Glutamatergic neuron (in vitro differentiated cells): ENCODE measurements around the gene CACNA1D. TPM values are rescaled to one million over a fixed set of nuclear protein-coding genes. Genes with fewer than 3 reads are reported as not detected.
A peak's percentile ranks its signal among the peaks of the same experiment; 100 is the strongest.

Source experiments
- DNase-seq: peaks from one replicate; pipeline ENCODE4 v3.0.0; 2022
- H3K27ac Mint-ChIP-seq: one replicate; pipeline ENCODE4 v1.8.0; 2020; ENCODE audit warnings: mild to moderate bottlenecking, mixed read lengths, inconsistent platforms; ENCODE audit not compliant: unreplicated experiment
- H3K27me3 Mint-ChIP-seq: one replicate; pipeline ENCODE4 v1.8.0; 2020; ENCODE audit warnings: mild to moderate bottlenecking, moderate library complexity, mixed read lengths, inconsistent platforms; ENCODE audit not compliant: unreplicated experiment
- H3K36me3 Mint-ChIP-seq: one replicate; pipeline ENCODE4 v1.8.0; 2020; ENCODE audit warnings: mild to moderate bottlenecking, mixed read lengths, inconsistent platforms; ENCODE audit not compliant: unreplicated experiment
- H3K4me1 Mint-ChIP-seq: one replicate; pipeline ENCODE4 v1.8.0; 2020; ENCODE audit warnings: mild to moderate bottlenecking, low read depth, mixed read lengths, inconsistent platforms; ENCODE audit not compliant: unreplicated experiment
- H3K4me3 Mint-ChIP-seq: one replicate; pipeline ENCODE4 v1.8.0; 2020; ENCODE audit warnings: mild to moderate bottlenecking, mixed read lengths, inconsistent platforms; ENCODE audit not compliant: unreplicated experiment
- H3K9me3 Mint-ChIP-seq: one replicate; pipeline ENCODE4 v1.8.0; 2020; ENCODE audit warnings: mild to moderate bottlenecking, moderate library complexity, mixed read lengths, inconsistent platforms; ENCODE audit not compliant: unreplicated experiment
- total RNA-seq: library from RNA; stranded (reverse); fragmentation: NEBNext Ultra II Directional; extraction: Animal tissue kit (Norgen Biotek cat#: 25700); gene quantifications from one replicate; pipeline ENCODE4 v1.2.1, GENCODE V29; 2021; ENCODE audit not compliant: unreplicated experiment
- TF ChIP-seq, protein P1 (sequence below): fragments of 200-600 bp; sonication (generic); IDR thresholded peaks from one replicate; pipeline ENCODE4 v1.5.0; 2021; ENCODE audit not compliant: partially characterized antibody, unreplicated experiment

The CACNA1D gene
- total RNA-seq, 1 donor from 2014 or later: 5.0 TPM

DNA sequence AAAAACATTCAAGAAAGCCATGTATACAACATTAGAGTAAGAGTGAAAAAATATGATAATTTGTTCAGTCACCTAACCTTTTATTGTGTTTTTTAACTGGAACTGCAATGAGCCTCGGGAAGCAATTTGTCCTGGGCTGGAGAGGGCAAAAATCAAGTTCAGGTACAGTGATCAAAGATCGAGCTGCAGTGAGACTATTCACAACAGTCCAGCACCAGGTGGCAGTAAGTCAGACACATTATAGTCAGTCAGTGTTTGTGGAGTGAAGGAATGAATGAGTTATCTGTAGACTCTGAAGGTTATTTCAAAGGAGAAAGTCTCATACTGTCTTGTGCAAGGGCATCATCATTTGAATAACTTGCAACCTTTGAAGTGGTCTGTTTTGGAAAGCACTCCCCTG is 235.2 kb downstream of the CACNA1D start:
- Mint-ChIP-seq H3K27me3 (peaks cover 4% of the 10 kb centered on the region), H3K36me3 (no peaks in the 10 kb centered on the region), H3K4me3 (no peak overlapping the region), H3K9me3 (peaks cover 2% of the 10 kb centered on the region), H3K27ac (peak overlapping the region; percentile 21), H3K4me1 (peaks cover 26% of the 10 kb centered on the region)
- TF ChIP-seq, protein P1, sequence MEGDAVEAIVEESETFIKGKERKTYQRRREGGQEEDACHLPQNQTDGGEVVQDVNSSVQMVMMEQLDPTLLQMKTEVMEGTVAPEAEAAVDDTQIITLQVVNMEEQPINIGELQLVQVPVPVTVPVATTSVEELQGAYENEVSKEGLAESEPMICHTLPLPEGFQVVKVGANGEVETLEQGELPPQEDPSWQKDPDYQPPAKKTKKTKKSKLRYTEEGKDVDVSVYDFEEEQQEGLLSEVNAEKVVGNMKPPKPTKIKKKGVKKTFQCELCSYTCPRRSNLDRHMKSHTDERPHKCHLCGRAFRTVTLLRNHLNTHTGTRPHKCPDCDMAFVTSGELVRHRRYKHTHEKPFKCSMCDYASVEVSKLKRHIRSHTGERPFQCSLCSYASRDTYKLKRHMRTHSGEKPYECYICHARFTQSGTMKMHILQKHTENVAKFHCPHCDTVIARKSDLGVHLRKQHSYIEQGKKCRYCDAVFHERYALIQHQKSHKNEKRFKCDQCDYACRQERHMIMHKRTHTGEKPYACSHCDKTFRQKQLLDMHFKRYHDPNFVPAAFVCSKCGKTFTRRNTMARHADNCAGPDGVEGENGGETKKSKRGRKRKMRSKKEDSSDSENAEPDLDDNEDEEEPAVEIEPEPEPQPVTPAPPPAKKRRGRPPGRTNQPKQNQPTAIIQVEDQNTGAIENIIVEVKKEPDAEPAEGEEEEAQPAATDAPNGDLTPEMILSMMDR: no peak
- DNase-seq: no peak

- DNase-seq: no peak
- no peak overlapping the region for H3K27ac Mint-ChIP-seq
- H3K9me3 Mint-ChIP-seq: peaks cover 2% of the 10 kb centered on the region
- TF ChIP-seq, protein P1: no peak
- H3K27me3 Mint-ChIP-seq: peaks cover 3% of the 10 kb centered on the region
- H3K36me3 Mint-ChIP-seq: no peaks in the 10 kb centered on the region
- peaks cover 24% of the 10 kb centered on the region for H3K4me1 Mint-ChIP-seq
- H3K4me3 Mint-ChIP-seq: peak overlapping the region; percentile 6
These were observed 236.2 kb downstream of the CACNA1D start for GRCh38 chr3:53730576-53730975.

- peaks cover 5% of the 10 kb centered on the region for H3K27me3 Mint-ChIP-seq
These were observed 237.7 kb downstream of the CACNA1D start for GRCh38 chr3:53731934-53732624.

DNA sequence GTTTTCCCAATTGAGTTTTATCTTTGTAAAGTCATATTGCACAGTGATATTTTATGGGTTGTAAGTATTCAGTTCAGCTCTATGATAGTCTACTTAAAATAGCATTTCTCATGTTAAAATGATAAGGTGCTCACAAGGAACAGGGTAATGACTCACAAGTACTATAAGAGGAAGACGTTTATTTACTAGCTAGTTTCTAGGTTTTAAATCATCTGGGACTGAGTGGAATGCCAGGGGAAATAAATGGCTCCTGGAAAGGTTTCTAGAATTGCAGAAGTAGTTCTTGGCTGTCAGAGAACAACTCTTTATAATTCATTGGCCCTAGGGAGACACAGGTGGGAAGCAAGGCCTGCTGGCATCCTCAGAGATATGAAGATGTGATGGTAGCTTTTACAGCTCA is 239.0 kb downstream of the CACNA1D start:
- no peak for DNase-seq
- H3K9me3 Mint-ChIP-seq: no peaks in the 10 kb centered on the region
- no peak overlapping the region for H3K27ac Mint-ChIP-seq
- TF ChIP-seq, protein P1: no peak
- peaks cover 14% of the 10 kb centered on the region for H3K4me1 Mint-ChIP-seq
- no peak overlapping the region for H3K4me3 Mint-ChIP-seq
- no peaks in the 10 kb centered on the region for H3K36me3 Mint-ChIP-seq
- peaks cover 5% of the 10 kb centered on the region for H3K27me3 Mint-ChIP-seq

More at GRCh38 chr3:53731934-53732624, 237.7 kb downstream of the CACNA1D start:
- Mint-ChIP-seq H3K36me3 (no peaks in the 10 kb centered on the region), H3K27ac (no peak overlapping the region), H3K4me3 (no peak overlapping the region), H3K9me3 (peaks cover under 1% of the 10 kb centered on the region), H3K4me1 (peaks cover 21% of the 10 kb centered on the region)
- DNase-seq: no peak
- TF ChIP-seq, protein P1: no peak

- TF ChIP-seq, protein P1: no peak
- peaks cover 16% of the 10 kb centered on the region for H3K4me1 Mint-ChIP-seq
- H3K9me3 Mint-ChIP-seq: peaks cover 4% of the 10 kb centered on the region
- DNase-seq: no peak
- H3K4me3 Mint-ChIP-seq: no peak overlapping the region
- H3K27ac Mint-ChIP-seq: peak overlapping the region; percentile 25
- H3K27me3 Mint-ChIP-seq: peaks cover 5% of the 10 kb centered on the region
- no peaks in the 10 kb centered on the region for H3K36me3 Mint-ChIP-seq
These were observed 245.6 kb downstream of the CACNA1D start for GRCh38 chr3:53739966-53740365.
